Measurements from ENCODE around the gene USP54. TPM values are rescaled to one million over a fixed set of nuclear protein-coding genes. Genes with fewer than 3 reads are reported as not detected.

USP54 gene
- total and polyA plus RNA-seq, 2 donors (not counting 1 experiment from before 2014, with no cell fraction given), result 2.3 to 12.9 TPM

GRCh38 chr10:73551515-73551914 lies 39.6 kb downstream of the USP54 start:
- CTCF ChIA-PET, result interaction anchor here (1.4 kb wide), 1 partner anchor 22 kb away, joined by 3 read pairs; no protein-coding TSS in a partner anchor
- WGBS (ENCODE audit: insufficient coverage), result no CpG with 5 or more reads among the region's 1 CpG
- H3K27me3 Mint-ChIP-seq, result no peaks in the 10 kb centered on the region

DNA sequence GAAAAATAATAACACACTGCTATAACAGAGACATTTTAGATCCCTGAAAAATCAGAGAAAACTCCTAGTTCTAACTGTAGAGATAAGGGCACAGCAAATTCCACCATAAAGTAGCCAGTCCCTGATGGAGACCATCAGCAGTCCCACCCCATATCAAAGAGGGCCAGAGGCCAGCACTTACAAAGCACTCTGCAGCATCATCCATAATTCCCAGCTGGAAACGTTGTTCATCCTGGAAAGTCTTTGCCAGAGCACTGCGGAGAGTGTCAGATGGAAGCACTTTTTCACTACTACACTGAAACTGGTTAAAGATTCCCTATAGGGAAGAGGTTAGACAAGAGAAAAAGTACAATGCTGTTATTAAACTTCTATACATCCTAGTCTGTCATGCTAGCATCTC lies 45.8 kb downstream of the USP54 start:
- H3K27me3 Mint-ChIP-seq, result no peaks in the 10 kb centered on the region
- ATAC-seq (ENCODE audit: low read depth), result no peak
- no peak overlapping the region for H2AFZ ChIP-seq (ENCODE audit: insufficient read depth, low read depth, low read length, poor library complexity, severe bottlenecking)
- no peak for DNase-seq
- no peak overlapping the region for H3K9ac ChIP-seq (ENCODE audit: low read length)
- H3K27ac ChIP-seq (ENCODE audit: low read length in 2 of 2), result no peak overlapping the region
- ChIA-PET POLR2A (no interaction called here), CTCF (interaction anchor here (0.5 to 1.8 kb wide), 2 partner anchors 99 to 335 kb away, joined by 4 to 5 read pairs; no protein-coding TSS in a partner anchor)
- no peaks in the 10 kb centered on the region for H3K27me3 ChIP-seq (replicated peaks in 1 of 4; ENCODE audit: control extremely low read depth in 1 of 4, control insufficient read depth in 3 of 4, insufficient read depth in 4 of 4, low read length in 3 of 4)
- H4K20me1 ChIP-seq (ENCODE audit: control insufficient read depth, insufficient read depth, low read length, poor library complexity, severe bottlenecking), result no peaks in the 10 kb centered on the region
- no peak for TF ChIP-seq EZH2 (IDR thresholded peaks at IDR 0.05; ENCODE audit: borderline replicate concordance, insufficient read depth, low read depth, low read length, poor library complexity, severe bottlenecking)
- TF ChIP-seq, protein P1, sequence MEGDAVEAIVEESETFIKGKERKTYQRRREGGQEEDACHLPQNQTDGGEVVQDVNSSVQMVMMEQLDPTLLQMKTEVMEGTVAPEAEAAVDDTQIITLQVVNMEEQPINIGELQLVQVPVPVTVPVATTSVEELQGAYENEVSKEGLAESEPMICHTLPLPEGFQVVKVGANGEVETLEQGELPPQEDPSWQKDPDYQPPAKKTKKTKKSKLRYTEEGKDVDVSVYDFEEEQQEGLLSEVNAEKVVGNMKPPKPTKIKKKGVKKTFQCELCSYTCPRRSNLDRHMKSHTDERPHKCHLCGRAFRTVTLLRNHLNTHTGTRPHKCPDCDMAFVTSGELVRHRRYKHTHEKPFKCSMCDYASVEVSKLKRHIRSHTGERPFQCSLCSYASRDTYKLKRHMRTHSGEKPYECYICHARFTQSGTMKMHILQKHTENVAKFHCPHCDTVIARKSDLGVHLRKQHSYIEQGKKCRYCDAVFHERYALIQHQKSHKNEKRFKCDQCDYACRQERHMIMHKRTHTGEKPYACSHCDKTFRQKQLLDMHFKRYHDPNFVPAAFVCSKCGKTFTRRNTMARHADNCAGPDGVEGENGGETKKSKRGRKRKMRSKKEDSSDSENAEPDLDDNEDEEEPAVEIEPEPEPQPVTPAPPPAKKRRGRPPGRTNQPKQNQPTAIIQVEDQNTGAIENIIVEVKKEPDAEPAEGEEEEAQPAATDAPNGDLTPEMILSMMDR (IDR thresholded peaks at IDR 0.05), result no peak
- no peak overlapping the region for H3K4me2 ChIP-seq (replicated peaks; ENCODE audit: low read depth, low read length, poor library complexity, severe bottlenecking)
- no peaks in the 10 kb centered on the region for H3K4me1 ChIP-seq (ENCODE audit: control insufficient read depth in 2 of 2, insufficient read depth in 2 of 2, low read length in 2 of 2)
- WGBS (ENCODE audit: insufficient coverage), result no CpG with 5 or more reads among the region's 2 CpGs
- H3K36me3 ChIP-seq (replicated peaks in 1 of 2; ENCODE audit: control extremely low read depth in 1 of 2, control insufficient read depth in 1 of 2, extremely low read depth in 1 of 2, insufficient read depth in 2 of 2, low read length in 1 of 2), result no peaks in the 10 kb centered on the region
- no peak overlapping the region for H3K4me3 ChIP-seq (ENCODE audit: control extremely low read depth in 1 of 5, extremely low read depth in 1 of 5, insufficient read depth in 1 of 5, low read depth in 2 of 5, low read length in 4 of 5)
- H3K9me3 Mint-ChIP-seq (ENCODE audit: insufficient read depth), result no peaks in the 10 kb centered on the region
- no peaks in the 10 kb centered on the region for H3K4me1 Mint-ChIP-seq
- no peaks in the 10 kb centered on the region for H3K79me2 ChIP-seq (ENCODE audit: control insufficient read depth, insufficient read depth, low read length)
- intact Hi-C loops (cut with micrococcal nuclease), result no loop called here
- no peak overlapping the region for H3K4me3 Mint-ChIP-seq
- no peak overlapping the region for H3K27ac Mint-ChIP-seq
- no peaks in the 10 kb centered on the region for H3K9me3 ChIP-seq (ENCODE audit: control extremely low read depth in 1 of 3, control insufficient read depth in 2 of 3, insufficient read depth in 1 of 3, low read length in 2 of 3)

More at GRCh38 chr10:73551515-73551914, 39.6 kb downstream of the USP54 start:
- H3K9ac ChIP-seq (ENCODE audit: low read length), result no peak overlapping the region
- H3K27ac ChIP-seq (ENCODE audit: low read length in 2 of 2), result no peak overlapping the region
- ATAC-seq (ENCODE audit: low read depth) (no peak), DNase-seq (no peak)
- H3K36me3 ChIP-seq (replicated peaks in 1 of 2; ENCODE audit: control extremely low read depth in 1 of 2, control insufficient read depth in 1 of 2, extremely low read depth in 1 of 2, insufficient read depth in 2 of 2, low read length in 1 of 2), result no peaks in the 10 kb centered on the region
- intact Hi-C loops (cut with micrococcal nuclease), result no loop called here
- H4K20me1 ChIP-seq (ENCODE audit: control insufficient read depth, insufficient read depth, low read length, poor library complexity, severe bottlenecking), result no peaks in the 10 kb centered on the region
- H3K4me1 ChIP-seq (ENCODE audit: control insufficient read depth in 2 of 2, insufficient read depth in 2 of 2, low read length in 2 of 2), result no peaks in the 10 kb centered on the region
- Mint-ChIP-seq H3K9me3 (ENCODE audit: insufficient read depth) (no peaks in the 10 kb centered on the region), H3K27ac (no peak overlapping the region), H3K4me3 (no peak overlapping the region), H3K4me1 (no peaks in the 10 kb centered on the region)
- POLR2A ChIA-PET, result interaction anchor here (0.7 kb wide), 1 partner anchor 35 kb away, joined by 3 read pairs; no protein-coding TSS in a partner anchor
- H2AFZ ChIP-seq (ENCODE audit: insufficient read depth, low read depth, low read length, poor library complexity, severe bottlenecking), result no peak overlapping the region
- no peaks in the 10 kb centered on the region for H3K27me3 ChIP-seq (replicated peaks in 1 of 4; ENCODE audit: control extremely low read depth in 1 of 4, control insufficient read depth in 3 of 4, insufficient read depth in 4 of 4, low read length in 3 of 4)
- no peak overlapping the region for H3K4me3 ChIP-seq (ENCODE audit: control extremely low read depth in 1 of 5, extremely low read depth in 1 of 5, insufficient read depth in 1 of 5, low read depth in 2 of 5, low read length in 4 of 5)
- H3K79me2 ChIP-seq (ENCODE audit: control insufficient read depth, insufficient read depth, low read length), result no peaks in the 10 kb centered on the region
- no peak overlapping the region for H3K4me2 ChIP-seq (replicated peaks; ENCODE audit: low read depth, low read length, poor library complexity, severe bottlenecking)
- TF ChIP-seq, protein P1 (IDR thresholded peaks at IDR 0.05), result no peak
- TF ChIP-seq EZH2 (IDR thresholded peaks at IDR 0.05; ENCODE audit: borderline replicate concordance, insufficient read depth, low read depth, low read length, poor library complexity, severe bottlenecking), result no peak
- H3K9me3 ChIP-seq (ENCODE audit: control extremely low read depth in 1 of 3, control insufficient read depth in 2 of 3, insufficient read depth in 1 of 3, low read length in 2 of 3), result no peaks in the 10 kb centered on the region

All from B cell (primary cell).